OCI-LY3 (cell line): ENCODE measurements around the gene PSME1.

Experiments
- EZH2phosphoT487 ChIP-seq: fragments of 200-600 bp; shearing (Covaris generic); IDR thresholded peaks from 2 replicates; pipeline ENCODE4 v1.6.1; 2018; ENCODE audit warnings: antibody characterized with exemption, mixed run types, low read depth
- TF ChIP-seq, protein P1 (sequence below): fragments of 200-600, 300-600 bp; sonication (generic); IDR thresholded peaks from 2 replicates; pipeline ENCODE4 v1.5.1; 2014; ENCODE audit warnings: antibody characterized with exemption, low read length, low read depth

DNA sequence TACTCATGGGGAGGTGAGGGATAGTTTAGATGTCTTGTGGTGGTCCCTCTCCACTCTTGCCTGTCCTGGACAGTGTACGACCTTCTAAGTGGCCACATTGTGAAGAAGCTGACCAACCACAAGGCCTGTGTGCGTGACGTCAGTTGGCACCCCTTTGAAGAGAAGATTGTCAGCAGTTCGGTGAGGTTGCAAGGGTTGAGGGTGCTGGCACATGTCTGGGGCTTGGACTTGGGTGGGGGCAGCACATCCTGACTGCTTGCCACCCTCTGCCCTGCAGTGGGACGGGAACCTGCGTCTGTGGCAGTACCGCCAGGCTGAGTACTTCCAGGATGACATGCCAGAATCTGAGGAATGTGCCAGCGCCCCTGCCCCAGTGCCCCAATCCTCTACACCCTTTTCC, 13.1 kb upstream of the PSME1 start:
- TF ChIP-seq, protein P1, sequence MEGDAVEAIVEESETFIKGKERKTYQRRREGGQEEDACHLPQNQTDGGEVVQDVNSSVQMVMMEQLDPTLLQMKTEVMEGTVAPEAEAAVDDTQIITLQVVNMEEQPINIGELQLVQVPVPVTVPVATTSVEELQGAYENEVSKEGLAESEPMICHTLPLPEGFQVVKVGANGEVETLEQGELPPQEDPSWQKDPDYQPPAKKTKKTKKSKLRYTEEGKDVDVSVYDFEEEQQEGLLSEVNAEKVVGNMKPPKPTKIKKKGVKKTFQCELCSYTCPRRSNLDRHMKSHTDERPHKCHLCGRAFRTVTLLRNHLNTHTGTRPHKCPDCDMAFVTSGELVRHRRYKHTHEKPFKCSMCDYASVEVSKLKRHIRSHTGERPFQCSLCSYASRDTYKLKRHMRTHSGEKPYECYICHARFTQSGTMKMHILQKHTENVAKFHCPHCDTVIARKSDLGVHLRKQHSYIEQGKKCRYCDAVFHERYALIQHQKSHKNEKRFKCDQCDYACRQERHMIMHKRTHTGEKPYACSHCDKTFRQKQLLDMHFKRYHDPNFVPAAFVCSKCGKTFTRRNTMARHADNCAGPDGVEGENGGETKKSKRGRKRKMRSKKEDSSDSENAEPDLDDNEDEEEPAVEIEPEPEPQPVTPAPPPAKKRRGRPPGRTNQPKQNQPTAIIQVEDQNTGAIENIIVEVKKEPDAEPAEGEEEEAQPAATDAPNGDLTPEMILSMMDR = no peak
- TF ChIP-seq EZH2phosphoT487 = no peak
